K562 (cell line): ENCODE measurements around the gene SIK3. TPM values are rescaled to one million over a fixed set of nuclear protein-coding genes. Genes with fewer than 3 reads are reported as not detected.

Source experiments
- FOXP1 ChIP-seq: sonication (generic); formaldehyde crosslinking; IDR thresholded peaks from 2 replicates; pipeline ENCODE4 v1.8.0; 2022; ENCODE audit warnings: mild to moderate bottlenecking, missing genetic modification reagents
- L3MBTL2 ChIP-seq: fragments of 450-650 bp; IDR thresholded peaks from 2 replicates; pipeline ENCODE4 v1.6.1; 2016; ENCODE audit warnings: mild to moderate bottlenecking, moderate library complexity
- SP2 ChIP-seq: IDR thresholded peaks from 2 replicates; pipeline ENCODE4 v1.6.1; 2011; ENCODE audit warnings: mild to moderate bottlenecking, low read depth, low read length, moderate library complexity; ENCODE audit not compliant: poor library complexity, severe bottlenecking; ENCODE audit errors: extremely low read depth
- TEAD4 ChIP-seq, 2 experiments: sonication (generic) in 1 of 2; formaldehyde crosslinking in 1 of 2; IDR thresholded peaks; 2 replicates each; pipeline versions ENCODE4 v1.6.1 to v1.8.0; 2012 to 2022; ENCODE audit warnings: borderline replicate concordance in 1 of 2, inconsistent platforms in 1 of 2, low read length in 1 of 2, mild to moderate bottlenecking in 1 of 2, missing genetic modification reagents in 1 of 2
- WHSC1 ChIP-seq: IDR thresholded peaks from one replicate; pipeline ENCODE4 v1.6.1; 2012; ENCODE audit warnings: low read length, control low read depth, inconsistent platforms
- ZBED1 ChIP-seq: IDR thresholded peaks from 2 replicates; pipeline ENCODE4 v1.6.1; 2014
- ZNF551 ChIP-seq: fragments of 250-450 bp; sonication (Bioruptor Pico); IDR thresholded peaks from 2 replicates; pipeline ENCODE4 v1.5.0; 2021; ENCODE audit warnings: mild to moderate bottlenecking, moderate library complexity
- polyA plus RNA-seq, 8 experiments: library from polyadenylated mRNA; depleted of rRNA in 4 of 8; stranded (reverse) in 5 of 8; unstranded in 3 of 8; fragments of >200 nt; fragmentation: Nextera tagmentation in 2 of 8; fragmentation: Illumina TruSeq in 1 of 8; extraction: Ambion mirVana in 2 of 8; extraction: Trizol in 1 of 8; gene quantifications; 2 replicates each; pipeline versions ENCODE4 v1.2.1 to v1.2.3, GENCODE V29; 2011 to 2014; ENCODE audit warnings: inconsistent platforms in 1 of 8, missing spikeins in 1 of 8
- total RNA-seq, 7 experiments: library from RNA; depleted of rRNA in 6 of 7; stranded (reverse); fragments of >200 nt in 6 of 7; fragmentation: Illumina TruSeq in 2 of 7; extraction: Trizol in 2 of 7; gene quantifications; 2 replicates each; pipeline versions ENCODE4 v1.2.1 to v1.2.3, GENCODE V29; 2011 to 2021; ENCODE audit warnings: low replicate concordance in 1 of 7
- TF ChIP-seq, protein P1 (sequence below): sonication (generic); formaldehyde crosslinking; IDR thresholded peaks from 2 replicates; pipeline ENCODE4 v1.5.0; 2020; ENCODE audit warnings: missing genetic modification reagents
- TF ChIP-seq, protein P2 (sequence below), 2 experiments: fragments of 450-650 bp in 1 of 2; sonication (generic) in 1 of 2; formaldehyde crosslinking in 1 of 2; IDR thresholded peaks; 2 replicates each; pipeline versions ENCODE4 v1.7.1 to v1.9.0; 2016 to 2022; ENCODE audit warnings: inconsistent platforms in 1 of 2, mild to moderate bottlenecking in 1 of 2, missing genetic modification reagents in 1 of 2
- TF ChIP-seq, protein P3 (sequence below): sonication (generic); formaldehyde crosslinking; IDR thresholded peaks from 2 replicates; pipeline ENCODE4 v1.8.0; 2022; ENCODE audit warnings: mild to moderate bottlenecking, missing genetic modification reagents

The SIK3 gene
- total and polyA plus RNA-seq, 9 of the 15 experiments (the other 6 are each of a cell fraction or from before 2014, with no cell fraction given) = 1.6 to 21.6 (median 8.0) TPM

DNA sequence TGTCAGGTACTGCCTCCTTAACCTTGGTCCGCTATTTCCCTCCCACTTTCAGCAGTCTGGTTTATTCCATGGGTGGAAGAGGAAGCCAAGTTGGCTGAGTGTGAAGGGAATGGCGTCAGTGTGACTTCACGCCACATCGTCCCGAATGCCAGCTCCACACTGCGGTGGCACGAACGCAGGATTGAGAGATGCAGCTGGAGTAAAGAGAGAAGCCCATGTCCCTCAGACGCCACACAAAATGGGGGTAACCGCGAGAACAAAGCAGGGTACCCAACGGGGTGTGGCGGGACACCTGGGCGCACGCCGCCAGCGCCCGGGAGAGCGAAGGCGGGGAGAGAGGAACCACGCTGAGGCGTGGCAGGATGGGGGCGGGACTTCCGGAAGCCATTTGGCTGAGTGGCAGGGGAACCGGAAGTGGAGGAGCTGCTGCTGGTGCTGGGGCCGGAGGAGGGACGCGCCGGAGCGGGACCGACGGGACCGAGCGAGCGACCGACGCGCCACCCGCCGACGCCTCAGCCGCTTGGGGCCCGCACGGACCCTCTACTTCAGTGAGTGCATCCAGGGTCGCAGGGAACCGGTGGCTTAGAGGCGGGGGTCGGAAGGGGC, 45.7 kb upstream of the SIK3 start, which contains the start of gene PAFAH1B2 (continued):
- no peak for TF ChIP-seq ZBED1
- no peak for TF ChIP-seq WHSC1
- no peak for TF ChIP-seq FOXP1
- TF ChIP-seq, protein P1, sequence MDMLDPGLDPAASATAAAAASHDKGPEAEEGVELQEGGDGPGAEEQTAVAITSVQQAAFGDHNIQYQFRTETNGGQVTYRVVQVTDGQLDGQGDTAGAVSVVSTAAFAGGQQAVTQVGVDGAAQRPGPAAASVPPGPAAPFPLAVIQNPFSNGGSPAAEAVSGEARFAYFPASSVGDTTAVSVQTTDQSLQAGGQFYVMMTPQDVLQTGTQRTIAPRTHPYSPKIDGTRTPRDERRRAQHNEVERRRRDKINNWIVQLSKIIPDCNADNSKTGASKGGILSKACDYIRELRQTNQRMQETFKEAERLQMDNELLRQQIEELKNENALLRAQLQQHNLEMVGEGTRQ (CRISPR knock-in tag) = no peak
- TF ChIP-seq TEAD4 (IDR thresholded peaks at IDR 0.05; ENCODE audit: low read length) = no peak
- no peak for TF ChIP-seq TEAD4 (CRISPR knock-in tag; IDR thresholded peaks at IDR 0.05; ENCODE audit: borderline replicate concordance)
- TF ChIP-seq L3MBTL2 = peak; percentile 91
- peak; percentile 51 for TF ChIP-seq SP2
- TF ChIP-seq, protein P2, sequence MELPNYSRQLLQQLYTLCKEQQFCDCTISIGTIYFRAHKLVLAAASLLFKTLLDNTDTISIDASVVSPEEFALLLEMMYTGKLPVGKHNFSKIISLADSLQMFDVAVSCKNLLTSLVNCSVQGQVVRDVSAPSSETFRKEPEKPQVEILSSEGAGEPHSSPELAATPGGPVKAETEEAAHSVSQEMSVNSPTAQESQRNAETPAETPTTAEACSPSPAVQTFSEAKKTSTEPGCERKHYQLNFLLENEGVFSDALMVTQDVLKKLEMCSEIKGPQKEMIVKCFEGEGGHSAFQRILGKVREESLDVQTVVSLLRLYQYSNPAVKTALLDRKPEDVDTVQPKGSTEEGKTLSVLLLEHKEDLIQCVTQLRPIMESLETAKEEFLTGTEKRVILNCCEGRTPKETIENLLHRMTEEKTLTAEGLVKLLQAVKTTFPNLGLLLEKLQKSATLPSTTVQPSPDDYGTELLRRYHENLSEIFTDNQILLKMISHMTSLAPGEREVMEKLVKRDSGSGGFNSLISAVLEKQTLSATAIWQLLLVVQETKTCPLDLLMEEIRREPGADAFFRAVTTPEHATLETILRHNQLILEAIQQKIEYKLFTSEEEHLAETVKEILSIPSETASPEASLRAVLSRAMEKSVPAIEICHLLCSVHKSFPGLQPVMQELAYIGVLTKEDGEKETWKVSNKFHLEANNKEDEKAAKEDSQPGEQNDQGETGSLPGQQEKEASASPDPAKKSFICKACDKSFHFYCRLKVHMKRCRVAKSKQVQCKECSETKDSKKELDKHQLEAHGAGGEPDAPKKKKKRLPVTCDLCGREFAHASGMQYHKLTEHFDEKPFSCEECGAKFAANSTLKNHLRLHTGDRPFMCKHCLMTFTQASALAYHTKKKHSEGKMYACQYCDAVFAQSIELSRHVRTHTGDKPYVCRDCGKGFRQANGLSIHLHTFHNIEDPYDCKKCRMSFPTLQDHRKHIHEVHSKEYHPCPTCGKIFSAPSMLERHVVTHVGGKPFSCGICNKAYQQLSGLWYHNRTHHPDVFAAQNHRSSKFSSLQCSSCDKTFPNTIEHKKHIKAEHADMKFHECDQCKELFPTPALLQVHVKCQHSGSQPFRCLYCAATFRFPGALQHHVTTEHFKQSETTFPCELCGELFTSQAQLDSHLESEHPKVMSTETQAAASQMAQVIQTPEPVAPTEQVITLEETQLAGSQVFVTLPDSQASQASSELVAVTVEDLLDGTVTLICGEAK (IDR thresholded peaks at IDR 0.05) = peak; percentile 97
- TF ChIP-seq, protein P2 (CRISPR knock-in tag; IDR thresholded peaks at IDR 0.05) = no peak
- TF ChIP-seq ZNF551 (CRISPR knock-in tag) = no peak
- TF ChIP-seq, protein P3, sequence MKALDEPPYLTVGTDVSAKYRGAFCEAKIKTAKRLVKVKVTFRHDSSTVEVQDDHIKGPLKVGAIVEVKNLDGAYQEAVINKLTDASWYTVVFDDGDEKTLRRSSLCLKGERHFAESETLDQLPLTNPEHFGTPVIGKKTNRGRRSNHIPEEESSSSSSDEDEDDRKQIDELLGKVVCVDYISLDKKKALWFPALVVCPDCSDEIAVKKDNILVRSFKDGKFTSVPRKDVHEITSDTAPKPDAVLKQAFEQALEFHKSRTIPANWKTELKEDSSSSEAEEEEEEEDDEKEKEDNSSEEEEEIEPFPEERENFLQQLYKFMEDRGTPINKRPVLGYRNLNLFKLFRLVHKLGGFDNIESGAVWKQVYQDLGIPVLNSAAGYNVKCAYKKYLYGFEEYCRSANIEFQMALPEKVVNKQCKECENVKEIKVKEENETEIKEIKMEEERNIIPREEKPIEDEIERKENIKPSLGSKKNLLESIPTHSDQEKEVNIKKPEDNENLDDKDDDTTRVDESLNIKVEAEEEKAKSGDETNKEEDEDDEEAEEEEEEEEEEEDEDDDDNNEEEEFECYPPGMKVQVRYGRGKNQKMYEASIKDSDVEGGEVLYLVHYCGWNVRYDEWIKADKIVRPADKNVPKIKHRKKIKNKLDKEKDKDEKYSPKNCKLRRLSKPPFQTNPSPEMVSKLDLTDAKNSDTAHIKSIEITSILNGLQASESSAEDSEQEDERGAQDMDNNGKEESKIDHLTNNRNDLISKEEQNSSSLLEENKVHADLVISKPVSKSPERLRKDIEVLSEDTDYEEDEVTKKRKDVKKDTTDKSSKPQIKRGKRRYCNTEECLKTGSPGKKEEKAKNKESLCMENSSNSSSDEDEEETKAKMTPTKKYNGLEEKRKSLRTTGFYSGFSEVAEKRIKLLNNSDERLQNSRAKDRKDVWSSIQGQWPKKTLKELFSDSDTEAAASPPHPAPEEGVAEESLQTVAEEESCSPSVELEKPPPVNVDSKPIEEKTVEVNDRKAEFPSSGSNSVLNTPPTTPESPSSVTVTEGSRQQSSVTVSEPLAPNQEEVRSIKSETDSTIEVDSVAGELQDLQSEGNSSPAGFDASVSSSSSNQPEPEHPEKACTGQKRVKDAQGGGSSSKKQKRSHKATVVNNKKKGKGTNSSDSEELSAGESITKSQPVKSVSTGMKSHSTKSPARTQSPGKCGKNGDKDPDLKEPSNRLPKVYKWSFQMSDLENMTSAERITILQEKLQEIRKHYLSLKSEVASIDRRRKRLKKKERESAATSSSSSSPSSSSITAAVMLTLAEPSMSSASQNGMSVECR (CRISPR knock-in tag) = peak; percentile 57
